GM19467 (cell line): ENCODE data around the gene TEX14.
"Not testable (repeated sequence)": the region's sequence is repeated elsewhere in the genome, so short reads cannot be mapped to it uniquely, and the experiment has no call there.

Experiments
- ATAC-seq: cut with Tn5 transposase; IDR thresholded peaks from one replicate; pipeline ENCODE4 v1.9.1; 2021; ENCODE audit warnings: mild to moderate bottlenecking, moderate library complexity; ENCODE audit not compliant: unreplicated experiment

Gene TEX14

DNA sequence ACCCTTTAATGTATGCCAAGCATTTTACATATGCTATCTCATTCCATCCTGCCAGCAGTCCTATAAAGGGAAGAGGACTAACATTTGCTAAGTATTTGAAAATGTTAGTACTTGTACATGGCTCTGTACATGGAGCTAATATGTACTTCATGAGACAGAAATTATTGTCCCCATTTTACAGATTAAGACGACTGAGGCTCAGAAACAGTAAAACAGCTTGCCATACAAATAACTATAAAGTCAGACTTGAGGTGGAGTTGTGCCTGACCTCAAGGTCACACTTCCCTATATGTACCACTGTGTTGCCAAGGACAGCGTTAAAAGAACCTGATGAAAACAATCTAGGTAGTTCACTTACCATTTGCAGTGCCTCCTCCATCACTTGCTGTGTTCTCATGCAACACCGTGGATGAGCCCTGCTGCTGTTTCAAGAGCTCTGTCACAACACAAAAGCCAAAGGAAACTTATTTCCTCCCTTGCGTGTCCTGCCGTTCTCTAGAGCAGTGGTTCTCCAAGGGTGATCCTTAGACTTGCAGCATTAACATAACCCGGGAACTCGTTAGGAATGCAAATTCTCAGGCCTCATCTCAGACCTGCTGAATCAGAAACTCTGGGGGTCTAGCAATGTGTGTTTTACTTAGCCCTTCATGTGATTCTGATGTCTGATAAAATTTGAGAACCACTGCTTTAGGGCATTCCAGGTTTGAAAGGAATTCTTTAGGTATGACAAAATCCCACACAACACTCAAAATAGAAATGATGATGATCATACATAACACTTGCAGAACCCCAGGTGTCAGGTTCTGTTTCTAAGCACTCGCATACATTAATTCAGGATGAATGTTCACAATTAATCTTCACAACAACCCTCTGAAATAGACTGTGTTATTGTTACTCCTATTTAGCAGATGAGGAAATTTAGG, 126.2 kb downstream of the TEX14 start:
- ATAC-seq, result no peak

DNA sequence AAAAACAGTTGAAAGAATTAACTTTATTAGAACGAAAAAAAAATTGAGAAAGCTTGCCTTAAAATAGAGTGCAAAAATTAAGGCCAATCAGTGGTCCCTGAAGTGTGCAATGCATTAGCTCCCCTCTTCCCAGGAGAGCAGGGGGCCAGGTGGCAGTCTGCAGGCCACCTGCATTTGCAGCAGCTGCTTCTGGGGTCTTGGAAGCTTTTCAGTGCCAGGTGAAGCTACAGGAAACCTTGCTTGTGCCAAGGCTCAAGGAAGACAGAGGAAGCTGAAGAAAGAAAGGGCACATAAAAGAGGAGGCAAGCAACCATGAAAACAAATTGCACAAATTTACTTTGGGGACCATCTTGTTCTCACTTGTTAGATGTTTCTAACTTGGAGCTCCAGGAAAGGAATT, 126.9 kb downstream of the TEX14 start:
- ATAC-seq, result no peak

DNA sequence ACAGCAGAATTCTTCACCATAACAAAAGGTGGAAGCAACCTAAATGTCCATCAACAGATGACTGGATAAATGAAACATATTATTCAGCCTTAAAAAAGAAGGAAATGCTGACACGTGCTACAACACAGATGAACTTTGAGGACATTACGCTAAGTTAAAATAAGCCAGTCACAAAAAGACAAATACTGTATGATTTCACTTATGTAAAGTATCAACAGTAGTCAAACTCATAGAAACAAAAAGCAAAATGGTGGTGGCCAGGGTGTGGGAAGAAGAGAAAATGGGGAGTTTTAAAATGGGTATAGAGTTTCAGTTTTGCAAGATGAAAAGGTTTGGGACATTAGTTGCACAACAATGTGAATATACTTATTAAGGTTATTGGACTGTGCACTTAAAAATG, 127.6 kb downstream of the TEX14 start:
- ATAC-seq, result no peak

DNA sequence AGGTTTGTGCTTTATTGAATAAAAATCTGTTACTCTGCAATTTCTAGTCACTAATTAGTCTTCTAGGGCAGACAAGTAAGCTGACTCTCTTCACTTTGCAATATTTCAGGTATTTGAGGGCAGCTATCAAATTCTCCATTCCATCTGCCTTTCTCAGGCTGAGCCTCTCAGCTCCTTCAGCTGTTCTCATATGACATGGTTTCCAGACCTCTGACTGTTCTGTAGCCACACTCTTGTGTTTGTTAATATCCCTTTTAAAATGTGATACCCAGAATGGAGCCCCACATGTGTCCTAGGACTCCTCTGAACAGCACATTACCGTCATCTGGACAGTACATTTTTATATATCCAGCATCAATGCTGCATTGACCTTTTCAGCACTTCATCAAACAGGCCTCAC, 131.3 kb downstream of the TEX14 start:
- ATAC-seq, result no peak

DNA sequence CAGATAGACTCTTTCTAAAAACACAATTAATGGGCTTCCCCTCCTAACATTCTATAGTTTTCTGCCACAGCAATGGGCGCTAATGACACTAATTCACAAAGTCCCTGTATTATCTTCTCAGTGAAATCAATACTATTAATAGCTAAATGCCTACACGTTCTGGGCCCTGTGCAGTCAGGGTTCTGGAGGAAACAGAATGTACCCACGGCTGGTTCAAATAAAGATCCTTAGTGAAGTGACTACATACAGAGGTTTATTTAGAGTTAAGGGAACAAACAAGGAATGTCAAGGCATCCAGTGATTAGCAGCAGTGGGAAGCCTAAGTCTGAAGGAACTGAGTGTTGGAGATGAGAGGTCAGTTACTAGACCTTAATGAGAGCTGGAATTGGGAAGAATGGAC, 133.9 kb downstream of the TEX14 start:
- ATAC-seq, result no peak

DNA sequence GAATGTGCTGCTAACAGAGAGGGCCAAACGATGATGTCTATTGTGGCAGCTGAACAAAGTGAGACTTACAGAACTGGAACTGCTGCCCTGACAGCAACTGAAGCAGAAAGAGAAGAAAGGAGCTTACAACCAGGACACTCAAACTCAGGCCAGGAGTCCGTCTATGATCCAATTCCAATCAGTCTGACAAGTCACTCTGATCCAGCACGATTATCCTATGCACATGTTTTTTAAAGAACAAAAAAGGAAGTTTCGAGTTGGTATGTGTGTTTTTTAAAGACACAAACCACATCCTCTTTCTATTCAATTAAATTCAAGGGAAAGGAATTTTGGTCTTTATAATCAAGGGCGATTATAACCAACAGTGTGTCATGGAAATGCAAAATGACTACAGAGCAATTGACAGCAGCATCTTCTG, 135.0 kb downstream of the TEX14 start:
- no peak for ATAC-seq

DNA sequence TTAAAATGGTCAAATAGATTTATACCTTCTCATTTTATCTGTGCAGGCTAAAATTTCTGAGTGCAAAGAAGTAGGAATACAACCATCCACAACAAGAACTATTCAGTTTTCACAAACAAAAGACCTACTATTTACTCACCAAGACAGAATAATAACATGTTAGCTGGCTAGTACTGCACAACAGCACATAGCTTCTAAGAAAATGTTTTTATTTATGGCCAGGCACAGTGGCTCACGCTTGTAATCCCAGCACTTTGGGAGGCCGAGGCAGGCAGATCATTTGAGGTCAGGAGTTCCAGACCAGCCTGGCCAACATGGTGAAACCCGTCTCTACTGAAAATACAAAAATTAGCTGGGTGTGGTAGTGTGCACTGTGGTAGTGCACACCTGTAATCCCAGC, 136.7 kb downstream of the TEX14 start:
- not testable (repeated sequence) for ATAC-seq

DNA sequence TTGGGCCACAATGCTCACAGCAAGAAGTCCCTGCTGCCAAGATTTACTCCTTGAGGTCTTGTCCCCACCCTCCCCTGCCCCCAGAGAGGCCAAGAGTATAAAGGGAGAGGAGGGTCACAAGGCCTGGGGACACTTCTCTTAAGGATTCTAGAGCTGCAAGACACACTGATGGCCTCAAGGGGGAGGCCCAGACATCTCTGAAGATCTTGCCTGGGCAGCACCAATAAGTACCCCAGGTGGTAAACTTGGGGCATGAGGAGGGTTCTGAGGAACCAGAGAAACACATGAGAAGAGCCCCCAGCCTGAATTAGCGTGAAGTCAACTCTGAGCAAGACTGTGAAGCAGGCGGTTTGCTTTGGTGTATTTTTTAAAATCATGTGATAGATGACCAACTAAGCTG, 150.6 kb downstream of the TEX14 start:
- ATAC-seq, result no peak

DNA sequence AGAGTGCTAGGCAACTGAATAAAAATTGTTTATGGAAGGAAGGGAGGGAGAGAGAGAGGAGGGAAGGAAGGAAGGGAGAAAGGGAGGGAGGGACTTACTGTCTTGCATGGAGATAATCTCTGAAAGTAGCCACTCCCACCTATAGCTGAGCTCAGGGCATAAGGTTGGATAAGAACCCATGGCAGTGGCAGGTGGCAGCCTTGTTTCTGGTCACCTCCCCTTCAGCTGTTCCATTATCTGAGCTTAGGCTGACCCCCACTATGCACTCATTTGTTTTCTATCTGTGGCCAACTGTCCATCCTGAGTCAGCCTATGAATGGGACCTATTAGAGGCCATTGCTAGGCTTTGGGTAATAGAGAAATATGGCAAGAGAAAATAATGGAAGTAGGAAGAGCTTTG, 152.1 kb downstream of the TEX14 start:
- ATAC-seq, result no peak

DNA sequence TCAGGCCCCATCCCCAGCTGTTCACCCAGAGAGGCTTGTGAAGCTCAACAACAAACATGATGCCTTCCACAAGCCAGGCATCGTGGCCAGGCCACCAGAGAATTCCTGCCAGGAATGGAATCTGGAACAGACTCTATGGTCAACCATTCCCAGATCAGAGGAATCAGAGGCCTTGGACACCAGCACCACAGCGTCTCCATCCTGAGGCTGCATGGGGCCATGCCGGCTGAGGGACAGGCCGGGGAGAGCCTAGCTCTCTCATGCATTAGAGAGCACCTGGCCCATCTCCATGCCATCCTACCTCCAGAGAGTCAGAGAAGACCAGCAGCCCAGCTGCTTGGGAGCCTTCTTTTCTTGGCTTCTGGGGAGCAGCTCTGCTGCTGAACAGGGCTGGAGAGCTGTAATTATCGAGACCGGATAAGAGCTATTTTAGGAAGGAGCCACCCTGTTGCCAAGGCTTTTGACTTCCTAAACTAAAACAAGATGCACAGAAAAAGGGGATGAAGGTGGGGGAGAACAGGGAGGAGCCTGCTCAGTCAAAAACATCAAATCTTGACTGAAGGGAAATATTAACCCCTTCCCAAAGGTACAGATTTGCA, 152.9 kb downstream of the TEX14 start:
- ATAC-seq, result no peak

DNA sequence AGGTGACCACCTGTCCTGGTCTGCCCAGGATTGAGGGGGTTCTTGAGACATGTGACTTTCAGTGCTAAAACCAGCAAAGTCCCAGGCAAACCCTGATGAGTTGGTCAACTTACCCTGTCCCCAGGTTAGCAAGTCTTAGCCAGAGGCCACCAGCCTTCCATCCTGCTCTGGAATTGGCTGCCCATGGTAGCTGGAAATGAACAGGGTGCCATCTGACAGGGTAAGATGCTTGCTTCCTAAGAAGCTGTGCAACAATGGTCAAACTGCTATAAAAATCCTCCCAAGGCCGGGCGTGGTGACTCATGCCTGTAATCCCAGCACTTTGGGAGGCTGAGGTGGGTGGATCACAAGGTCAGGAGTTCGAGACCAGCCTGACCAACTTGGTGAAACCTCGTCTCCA, 154.6 kb downstream of the TEX14 start:
- ATAC-seq, result no peak

DNA sequence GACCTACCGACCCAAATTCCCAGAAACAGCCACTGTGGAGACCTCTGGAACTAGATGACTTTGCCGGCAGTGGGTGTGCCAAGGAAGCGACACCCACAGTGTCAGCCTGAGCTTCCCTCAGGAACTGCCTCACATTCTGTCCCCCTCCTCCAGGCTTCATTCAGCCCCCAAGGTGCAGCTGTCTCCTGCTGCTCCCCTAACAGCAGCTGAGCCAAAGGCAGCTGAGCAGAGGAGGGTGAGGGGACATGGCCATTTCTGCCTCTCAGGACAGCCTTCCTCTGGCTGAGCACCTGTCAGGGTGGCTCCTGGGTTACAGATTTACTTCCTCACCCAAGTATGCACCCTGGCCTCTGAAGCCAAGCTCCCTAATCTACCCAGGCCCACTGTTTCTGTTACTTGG, 155.3 kb downstream of the TEX14 start:
- ATAC-seq, result no peak

DNA sequence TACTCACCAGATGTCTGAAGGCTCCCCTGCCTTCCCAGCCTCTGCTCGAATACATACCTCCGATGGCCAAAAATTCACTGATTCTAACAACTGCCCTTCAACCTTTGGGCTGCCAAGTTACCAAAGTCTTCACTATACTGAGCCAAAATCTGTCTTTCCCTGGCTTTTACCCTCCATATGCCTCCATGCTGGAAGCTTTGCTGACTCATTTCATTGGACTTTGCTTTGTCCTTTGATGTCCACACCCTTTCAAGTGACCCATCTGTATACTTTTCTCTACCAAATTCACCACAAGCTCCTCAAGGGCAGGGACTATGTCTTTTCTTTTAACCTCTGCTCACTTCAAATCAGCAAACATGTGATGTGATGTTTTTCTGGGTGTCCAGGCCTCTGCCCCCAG, 156.4 kb downstream of the TEX14 start:
- ATAC-seq, result no peak

DNA sequence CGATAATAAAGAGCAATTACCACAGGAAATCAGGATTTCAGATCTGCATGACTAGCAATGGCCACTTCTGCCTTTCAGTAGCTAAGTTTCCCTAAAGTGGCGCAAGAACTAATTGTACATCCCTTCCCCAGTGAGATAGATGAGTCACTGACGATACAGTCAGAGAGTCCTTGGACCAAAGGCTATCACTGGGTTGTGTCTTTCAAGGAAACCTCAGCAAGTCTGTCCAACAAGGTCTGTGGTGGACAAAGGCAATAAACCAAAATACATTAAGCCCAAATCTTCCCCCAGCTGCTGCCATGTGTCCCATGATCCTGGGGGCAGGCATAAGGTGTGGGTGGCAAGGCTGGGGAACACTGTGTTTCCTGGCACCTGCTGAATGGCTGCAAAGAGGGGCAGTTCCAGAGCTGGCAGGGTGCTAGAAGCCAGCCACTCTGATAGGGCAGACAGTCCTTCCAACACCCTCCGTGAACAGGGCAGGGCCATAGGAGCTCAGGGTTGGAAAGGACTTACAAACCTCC, 156.9 kb downstream of the TEX14 start:
- no peak for ATAC-seq

DNA sequence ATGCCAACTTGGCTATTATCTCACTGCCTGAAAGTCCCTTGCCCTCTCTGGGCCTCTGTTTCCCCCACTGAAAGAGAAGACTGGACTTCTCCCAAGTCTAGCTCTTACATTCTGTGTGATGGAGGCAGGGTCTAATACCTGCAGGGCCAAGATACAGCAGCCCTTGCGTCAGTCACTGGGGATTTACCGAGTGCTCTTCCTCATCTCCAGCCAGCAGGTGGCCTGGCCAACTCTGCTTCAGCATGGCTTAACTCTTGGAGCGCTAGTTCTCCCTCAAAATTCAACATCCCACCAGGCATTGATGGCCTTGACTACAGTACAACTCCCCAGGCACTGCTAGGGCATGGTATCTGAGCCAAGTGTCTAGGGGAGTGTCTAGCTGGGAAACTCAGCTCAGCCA, 157.5 kb downstream of the TEX14 start:
- no peak for ATAC-seq

DNA sequence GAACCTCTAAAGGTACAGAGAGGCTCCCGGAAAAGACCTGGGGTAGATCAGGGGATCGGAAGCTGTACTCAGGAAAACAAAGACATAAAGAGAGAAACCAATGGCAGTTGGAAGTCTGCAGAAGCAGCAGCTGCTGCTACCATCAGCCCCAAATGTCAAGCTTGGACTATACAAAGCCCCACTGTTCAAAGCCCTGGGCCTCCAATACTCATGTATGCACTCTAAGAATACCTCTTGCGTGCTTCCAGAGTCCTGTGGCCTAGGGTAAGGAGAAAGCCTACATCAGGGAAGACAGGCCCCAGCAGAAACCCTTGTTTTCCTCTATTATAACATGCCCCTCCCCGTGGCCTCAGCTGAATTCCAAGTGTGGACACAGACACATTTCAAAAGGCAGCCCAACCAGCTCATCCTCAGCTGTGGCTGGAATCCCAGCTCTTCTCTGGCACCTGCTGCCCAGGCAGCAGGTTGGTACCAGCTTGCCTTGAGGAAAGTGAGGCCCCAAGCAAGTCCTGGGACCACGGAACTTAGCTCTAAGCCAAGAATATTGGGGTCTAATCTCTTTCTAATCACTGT, 158.1 kb downstream of the TEX14 start:
- ATAC-seq, result no peak

DNA sequence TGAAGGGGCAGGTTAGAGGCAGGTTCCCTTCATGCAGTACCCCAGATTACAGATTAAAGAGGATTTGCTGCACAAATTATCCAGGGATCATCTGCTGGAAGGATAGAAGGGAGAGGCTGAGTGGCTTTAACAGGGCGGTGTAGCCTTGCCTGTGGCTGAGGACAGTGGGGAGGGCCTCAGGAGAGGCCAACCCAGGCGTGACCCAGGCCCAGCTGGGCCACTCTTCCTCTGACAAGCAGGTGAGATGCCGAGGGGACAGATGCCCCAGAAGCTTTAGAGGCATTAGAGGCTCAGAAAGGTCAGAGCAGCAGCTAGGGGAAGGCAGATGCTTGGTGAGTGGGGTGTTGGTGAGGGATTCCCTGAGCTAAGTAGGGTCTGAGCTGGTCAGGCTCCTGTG, 159.3 kb downstream of the TEX14 start:
- ATAC-seq, result no peak

DNA sequence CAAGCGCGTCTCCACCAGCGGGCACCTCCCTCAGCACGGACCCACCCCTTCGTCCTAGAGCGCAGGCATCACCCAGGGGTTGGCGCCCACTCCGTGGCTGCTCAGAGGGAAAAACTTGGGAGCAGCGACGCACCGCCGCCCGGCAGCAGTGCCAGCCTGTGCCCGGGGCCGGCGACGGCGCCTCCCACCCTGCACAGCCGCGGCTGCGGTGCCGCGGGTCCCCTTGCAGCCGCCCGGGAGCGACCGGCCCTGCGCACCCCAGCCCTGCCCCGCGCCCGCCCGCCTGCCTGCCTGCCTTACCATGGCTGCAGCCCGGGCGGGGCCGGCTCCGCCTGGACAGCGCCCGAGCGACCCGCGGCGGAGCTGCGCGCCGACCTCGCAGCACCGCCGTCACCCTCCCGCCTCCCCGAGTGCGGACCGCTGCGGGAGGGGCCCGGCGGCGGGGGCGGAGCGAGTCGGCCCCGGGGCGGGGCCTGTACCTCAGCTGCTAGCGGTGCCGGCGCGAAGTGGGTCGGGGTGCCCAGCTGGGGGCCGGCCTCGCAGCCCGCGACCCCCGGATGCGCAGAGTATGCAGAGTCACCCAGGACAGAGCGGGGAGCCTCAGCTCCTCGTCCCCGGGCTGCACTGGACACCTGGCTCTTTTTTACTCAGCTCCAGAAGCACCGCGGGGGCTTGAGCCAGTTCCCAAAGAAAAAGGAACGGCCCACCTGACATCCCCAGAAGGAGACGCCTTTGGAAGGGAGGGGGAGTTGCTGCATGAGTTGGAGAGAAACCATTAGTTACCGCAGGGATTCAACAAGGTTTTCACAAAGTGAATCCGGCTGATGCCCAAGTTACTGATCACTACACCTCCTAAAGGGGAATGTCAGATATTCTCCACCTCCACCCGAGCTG, 159.9 kb downstream of the TEX14 start:
- ATAC-seq, result no peak

DNA sequence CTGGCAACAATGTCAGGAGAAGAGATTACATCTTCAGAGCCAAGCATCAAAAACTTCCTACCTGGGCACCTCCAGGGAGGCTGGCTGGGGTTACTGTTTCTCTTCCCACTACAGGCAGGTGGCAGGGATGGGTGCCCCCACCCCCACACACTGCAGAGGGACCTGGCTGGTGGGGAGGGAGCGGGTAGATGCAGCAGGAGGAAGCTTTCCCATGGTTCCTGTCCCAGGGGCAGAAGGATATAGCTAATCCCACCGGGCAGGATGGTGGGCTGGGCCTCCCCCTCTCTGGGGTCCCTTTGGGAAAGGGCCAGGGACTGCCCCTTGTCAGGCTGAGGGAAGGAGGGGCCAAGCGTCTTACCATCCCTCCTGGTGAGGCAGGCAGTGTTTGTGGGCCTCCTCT, 160.7 kb downstream of the TEX14 start:
- no peak for ATAC-seq

DNA sequence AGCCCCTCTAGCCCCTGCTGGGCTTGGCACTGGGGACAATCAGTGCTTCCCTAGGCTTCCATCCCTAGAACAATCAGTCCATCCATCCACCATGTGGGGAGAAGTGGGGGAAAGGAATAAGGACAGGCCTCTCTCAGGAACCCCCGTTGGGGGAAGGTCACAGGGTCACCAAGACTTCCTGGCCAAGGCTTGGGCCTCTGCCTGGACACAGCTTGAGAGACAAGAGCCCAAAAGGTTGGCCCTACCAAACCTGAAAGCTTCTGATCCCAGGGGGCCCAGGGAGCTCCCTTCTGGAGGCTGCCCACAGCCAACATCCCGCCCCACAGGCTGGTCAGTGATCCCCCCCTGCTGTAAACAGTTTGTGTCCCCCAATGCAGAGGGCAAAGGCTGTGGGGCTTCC, 161.2 kb downstream of the TEX14 start:
- ATAC-seq, result no peak

DNA sequence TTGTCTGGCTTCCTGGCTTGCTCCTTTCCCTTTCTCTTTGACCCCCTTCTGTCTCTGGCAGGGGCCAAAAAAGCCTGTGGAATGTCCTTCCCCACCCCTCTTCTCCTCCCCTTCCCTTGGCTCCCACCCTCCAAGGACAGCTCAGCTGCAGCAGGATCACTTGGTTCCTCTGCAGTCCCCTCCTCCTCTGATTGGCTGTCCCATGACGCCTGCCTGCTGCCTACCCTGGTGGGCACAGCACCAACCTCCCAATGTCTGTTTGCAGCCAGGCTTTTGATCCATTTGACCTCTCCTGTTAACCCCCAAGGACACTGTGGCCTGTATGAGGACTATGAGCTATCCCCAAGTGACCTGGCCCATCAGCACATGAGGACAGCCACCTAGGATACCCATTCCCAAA, 162.6 kb downstream of the TEX14 start:
- ATAC-seq, result no peak
